ENCODE results near the gene IGSF21.

- TF ChIP-seq CTCF (IDR thresholded peaks at IDR 0.05 in 2 of 3, conservative IDR thresholded peaks at IDR 0.05 in 1 of 3; ENCODE audit: control insufficient read depth in 2 of 3, extremely low read depth in 1 of 3, insufficient read depth in 1 of 3, low read depth in 3 of 3, low read length in 3 of 3) (no peak), NKRF (conservative IDR thresholded peaks at IDR 0.05) (no peak), IRF5 (IDR thresholded peaks at IDR 0.05; ENCODE audit: borderline replicate concordance) (no peak), ZZZ3 (IDR thresholded peaks at IDR 0.05; ENCODE audit: control insufficient read depth, insufficient read length, low read depth) (no peak), SMC3 (IDR thresholded peaks at IDR 0.05; ENCODE audit: borderline replicate concordance, low read length) (no peak)
Measured at GRCh38 chr1:18412882-18413353, 305.3 kb downstream of the IGSF21 start.

Data from GM12878 (cell line).